COLO829 (cell line): ENCODE measurements around the gene DEK.
"Not testable (repeated sequence)": the region's sequence is repeated elsewhere in the genome, so short reads cannot be mapped to it uniquely, and the experiment has no call there.

ENCODE experiments used
- DNase-seq: peaks from one replicate; pipeline ENCODE4 v3.0.0; 2012; ENCODE audit warnings: low spot score

DEK gene

DNA sequence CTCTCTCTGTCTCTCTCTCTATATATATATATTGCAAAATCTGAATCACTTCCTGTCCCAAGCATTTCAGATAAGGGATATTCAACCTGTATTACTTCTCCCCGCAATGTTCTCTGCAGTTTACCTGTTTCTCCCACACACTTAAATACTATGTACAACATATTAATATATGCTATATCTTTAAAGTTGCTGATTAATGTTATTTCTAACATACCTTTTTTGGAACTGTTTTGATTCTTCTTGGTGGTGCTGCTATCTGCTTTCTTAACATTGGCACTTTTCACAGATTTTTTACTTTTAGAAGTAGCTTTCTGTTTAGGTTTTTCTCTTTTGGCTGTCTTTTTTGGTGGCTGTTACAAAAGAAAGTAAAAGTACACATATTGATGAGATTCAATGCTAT lies 27.2 kb downstream of the DEK start:
- no peak for DNase-seq

DNA sequence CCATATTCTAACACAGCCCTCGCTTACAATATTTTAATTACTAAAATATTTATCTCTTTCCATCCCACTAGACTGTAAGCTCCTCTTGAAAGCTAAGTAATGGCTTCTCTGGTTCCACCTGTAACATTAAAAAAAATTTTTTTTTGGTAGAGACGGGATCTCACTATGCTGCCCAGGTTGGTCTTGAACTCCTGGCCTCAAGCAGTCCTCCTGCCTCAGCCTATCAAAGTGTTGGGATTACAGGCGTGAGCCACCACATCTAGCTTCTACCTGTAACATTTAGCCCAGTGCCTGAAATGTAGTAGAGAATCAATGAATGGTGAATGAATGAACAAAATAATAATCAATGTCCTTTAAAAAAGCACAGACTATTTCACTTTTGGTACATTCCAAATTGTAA lies 28.8 kb downstream of the DEK start:
- DNase-seq, result no peak

DNA sequence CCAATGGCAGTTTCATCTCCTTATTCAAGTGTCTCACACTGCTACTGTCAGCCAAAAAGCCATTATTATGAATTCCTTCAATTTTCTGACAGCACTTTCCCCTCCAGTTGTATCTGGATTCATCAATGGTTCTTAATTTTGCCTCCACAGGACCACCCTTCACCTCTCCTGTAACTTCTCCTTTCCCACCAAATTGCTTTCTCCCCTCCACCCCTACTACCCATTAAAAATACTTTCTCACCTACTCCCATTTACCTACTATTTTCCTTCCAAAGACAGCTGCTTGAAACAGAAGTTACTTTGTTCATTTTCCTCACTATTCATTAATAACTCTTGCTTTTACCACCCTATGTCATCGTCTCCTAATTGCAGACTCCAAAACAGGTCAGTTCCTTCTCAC lies 29.8 kb downstream of the DEK start:
- DNase-seq, result no peak

DNA sequence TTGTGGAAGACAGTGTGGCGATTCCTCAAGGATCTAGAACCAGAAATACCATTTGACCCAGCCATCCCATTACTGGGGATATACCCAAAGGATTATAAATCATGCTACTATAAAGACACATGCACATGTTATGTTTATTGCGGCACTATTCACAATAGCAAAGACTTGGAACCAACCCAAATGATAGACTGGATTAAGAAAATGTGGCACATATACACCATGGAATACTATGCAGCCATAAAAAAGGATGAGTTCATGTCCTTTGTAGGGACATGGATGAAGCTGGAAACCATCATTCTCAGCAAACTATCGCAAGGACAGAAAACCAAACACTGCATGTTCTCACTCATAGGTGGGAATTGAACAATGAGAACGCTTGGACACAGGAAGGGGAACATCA lies 30.6 kb downstream of the DEK start:
- not testable (repeated sequence) for DNase-seq

DNA sequence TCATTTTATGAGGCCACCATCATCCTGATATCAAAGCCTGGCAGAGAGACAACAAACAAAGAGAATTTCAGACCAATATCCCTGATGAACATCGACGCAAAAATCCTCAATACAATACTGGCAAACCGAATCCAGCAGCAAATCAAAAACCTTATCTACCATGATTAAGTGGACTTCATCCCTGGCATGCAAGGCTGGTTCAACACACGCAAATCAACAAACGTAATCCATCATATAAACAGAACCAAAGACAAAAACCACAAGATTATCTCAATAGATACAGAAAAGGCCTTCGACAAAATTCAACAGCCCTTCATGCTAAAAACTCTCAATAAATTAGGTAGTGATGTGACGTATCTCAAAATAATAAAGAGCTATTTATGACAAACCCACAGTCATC lies 32.5 kb downstream of the DEK start:
- DNase-seq, result not testable (repeated sequence)

DNA sequence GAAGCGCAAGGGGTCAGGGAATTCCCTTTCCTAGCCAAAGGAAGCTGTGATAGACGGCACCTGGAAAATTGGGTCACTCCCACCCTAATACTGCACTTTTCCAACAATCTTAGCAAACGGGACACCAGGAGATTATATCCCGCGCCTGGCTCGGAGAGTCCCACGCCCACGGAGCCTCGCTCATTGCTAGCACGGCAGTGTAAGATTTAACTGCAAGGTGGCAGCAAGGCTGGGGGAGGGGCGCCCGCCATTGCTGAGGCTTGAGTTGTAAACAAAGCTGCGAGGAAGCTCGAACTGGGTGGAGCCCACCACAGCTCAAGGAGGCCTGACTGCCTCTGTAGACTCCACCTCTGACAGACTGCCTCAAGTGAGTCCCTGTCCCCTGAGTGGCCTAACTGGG lies 35.7 kb downstream of the DEK start:
- DNase-seq, result not testable (repeated sequence)

DNA sequence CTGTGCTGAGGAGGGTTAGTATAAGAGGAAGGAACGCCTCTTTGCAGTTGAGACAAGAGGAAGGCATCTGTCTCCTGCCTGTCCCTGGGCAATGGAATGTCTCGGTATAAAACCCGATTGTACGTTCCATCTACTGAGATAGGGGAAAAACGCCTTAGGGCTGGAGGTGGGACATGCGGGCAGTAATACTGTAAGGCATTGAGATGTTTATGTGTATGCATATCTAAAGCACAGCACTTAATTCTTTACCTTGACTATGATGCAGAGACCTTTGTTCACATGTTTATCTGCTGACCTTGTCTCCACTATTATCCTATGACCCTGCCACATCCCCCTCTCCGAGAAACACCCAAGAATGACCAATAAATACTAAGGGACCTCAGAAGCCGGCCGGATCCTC lies 37.2 kb downstream of the DEK start:
- DNase-seq, result not testable (repeated sequence)

DNA sequence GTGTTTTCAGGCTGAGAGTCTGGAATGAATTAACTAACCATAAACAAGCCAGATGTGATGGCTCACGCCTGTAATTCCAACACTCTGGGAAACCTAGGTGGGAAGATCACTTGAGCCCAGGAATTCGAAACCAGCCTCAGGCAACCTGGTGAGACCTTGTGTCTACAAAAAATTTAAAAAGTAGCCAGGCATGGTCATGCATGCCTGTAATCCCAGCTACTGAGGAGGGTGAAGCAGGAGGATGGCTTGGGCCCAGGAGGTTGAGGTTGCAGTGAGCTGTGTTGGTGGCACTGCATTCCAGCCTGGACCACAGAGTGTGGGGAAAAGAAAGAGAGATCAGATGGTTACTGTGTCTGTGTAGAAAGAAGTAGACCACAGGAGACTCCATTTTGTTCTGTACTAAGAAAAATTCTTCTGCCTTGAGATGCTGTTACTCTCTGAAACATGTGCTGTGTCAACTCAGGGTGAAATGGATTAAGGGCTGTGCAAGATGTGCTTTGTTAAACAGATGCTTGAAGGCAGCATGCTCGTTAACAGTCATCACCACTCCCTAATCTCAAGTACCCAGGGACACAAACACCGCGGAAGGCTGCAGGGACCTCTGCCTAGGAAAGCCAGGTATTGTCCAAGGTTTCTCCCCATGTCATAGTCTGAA lies 37.8 kb downstream of the DEK start:
- not testable (repeated sequence) for DNase-seq

DNA sequence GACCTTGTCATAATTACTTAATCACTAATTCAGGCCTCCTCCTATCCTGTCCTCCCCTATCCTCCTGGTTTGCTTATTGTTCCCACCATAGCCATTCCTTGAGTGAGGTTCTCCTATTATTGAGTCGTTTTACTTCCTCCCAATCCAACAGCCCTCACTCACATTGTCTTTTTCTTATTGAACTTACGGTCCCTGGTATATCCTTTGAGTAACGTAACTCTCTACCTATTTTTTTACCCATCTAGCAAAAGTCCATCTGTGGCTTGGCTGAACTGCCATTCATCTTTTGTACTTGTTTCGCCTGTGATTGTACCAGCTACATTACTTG lies 43.1 kb downstream of the DEK start:
- no peak for DNase-seq

DNA sequence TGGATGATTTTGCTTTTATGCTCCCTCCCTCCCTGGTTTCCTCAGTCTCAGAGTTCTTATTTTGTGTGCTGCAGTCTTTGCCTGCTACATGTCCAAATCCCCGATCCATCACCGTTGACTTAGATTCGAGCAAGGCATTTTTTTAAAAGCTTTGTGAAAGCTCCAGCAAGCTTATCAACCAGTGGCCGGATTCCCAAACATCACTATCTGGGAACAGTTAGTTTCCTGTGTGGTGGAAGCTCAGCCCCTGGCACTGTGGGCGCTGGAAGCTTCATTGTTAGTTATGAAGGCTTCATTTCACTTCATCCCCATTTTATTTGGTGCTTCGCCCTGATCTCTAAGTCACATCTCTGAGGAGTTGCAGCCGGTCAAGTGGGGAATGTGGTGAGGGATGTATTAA lies 44.7 kb downstream of the DEK start:
- no peak for DNase-seq

DNA sequence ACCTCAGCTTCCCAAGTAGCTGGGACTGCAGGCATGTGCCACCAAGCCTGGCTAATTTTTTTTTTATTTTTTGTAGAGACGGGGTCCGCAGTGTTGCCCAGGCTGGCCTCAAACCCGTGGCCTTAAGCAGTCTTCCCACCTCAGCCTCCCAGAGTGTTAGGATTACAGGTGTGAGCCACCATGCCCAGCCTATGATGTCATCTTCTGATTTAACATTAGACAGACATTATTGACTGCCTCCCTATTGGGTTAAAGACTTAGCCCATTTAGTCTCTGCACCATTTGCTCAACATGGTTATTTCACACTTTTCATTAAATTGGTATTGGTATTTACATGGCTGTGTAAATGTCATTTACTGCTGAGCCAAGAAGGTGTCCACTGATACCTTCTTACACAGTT lies 46.1 kb downstream of the DEK start:
- DNase-seq, result no peak

DNA sequence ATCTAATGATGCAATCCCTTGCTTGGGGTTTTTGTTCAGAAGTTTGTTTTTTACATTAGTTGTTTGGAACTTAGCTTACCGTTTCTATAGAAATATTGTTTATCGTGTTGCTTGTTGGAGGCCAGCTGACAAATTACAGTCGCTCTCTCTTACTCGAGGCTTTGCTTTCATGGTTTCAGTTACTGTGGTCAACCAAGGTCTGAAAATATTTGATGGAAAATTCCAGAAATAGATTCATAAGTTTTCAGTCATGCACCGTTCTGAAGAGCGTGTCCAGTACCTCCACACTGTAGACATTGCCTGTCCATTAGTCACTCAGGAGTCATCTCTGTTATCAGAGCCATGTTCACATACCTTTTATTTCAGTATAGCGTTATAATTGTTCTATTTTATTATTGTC lies 47.9 kb downstream of the DEK start:
- no peak for DNase-seq

DNA sequence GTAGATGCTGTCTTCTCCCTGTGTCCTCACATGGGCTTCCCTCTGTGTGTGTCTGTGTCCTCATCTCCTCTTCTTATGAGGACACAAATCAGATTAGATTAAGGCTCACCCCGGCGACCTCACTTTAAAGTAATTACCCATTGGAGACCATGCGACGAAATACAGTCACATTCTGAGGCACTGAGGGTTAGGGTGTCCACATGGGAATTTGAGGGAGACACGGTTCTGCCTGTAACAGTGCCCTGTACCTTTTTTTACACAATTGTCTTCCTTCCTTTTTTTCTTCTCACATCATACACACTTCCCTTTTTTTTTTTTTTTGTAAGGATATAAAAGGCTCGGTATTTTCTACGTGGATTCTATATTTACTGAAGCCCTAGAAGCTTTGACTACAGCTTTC lies 48.9 kb downstream of the DEK start:
- DNase-seq, result no peak

DNA sequence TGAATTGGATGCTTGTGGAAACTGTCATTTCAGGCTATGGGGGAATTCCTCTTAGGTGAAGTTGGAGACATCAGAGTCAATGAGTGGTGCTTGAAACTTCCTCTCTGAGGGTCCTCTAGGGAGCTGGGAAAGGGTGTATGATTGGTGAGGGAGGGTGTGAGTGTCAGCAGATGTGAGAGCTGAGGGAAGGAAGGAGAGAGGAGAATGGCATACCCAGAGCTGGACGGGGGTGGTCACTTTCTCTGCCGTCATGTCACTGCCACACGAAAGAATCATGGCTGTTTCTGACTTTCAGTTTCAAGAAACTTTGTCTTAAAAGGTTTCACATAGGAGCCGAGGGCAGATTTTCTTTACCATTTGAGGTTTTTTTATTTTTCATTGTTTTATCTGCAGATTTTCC lies 50.3 kb downstream of the DEK start:
- DNase-seq, result no peak

DNA sequence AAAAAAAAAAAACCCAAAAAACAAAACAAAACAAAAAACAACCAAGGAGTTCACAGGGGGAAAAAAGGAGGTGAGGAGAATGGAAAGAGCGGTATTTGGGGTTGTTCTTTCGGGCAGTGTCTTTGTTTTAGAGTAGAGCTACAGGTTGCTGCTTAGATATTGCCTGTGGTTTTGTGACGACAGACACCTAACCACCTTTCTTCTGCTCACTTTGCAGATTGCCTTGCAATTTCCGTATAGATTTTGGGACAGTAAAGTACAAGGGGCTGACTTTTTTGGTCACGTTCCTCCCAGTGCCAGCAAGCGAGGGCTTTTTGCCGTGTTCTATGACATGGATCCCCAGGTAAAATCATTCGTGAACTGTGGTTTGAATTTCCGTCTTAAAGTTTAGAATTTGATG lies 50.9 kb downstream of the DEK start:
- DNase-seq, result no peak

DNA sequence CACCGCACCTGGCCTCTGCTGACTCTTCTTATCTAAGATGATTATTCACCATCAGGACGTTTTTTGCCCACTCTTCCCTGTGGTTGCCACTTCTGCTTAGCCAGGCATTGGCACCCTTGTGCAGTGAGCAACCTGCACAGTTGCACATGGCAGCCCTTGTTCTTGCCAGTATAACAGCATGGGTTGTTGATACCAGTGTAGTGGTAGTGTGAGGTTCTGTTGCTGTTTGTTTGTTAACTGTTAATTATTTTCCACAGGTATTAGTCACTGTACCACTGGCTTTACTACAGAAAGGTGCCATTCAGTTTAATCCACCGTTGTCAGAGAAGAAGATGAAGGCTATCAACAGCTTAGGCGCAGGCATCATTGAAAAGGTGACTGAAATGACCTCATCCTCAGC lies 52.1 kb downstream of the DEK start:
- no peak for DNase-seq

DNA sequence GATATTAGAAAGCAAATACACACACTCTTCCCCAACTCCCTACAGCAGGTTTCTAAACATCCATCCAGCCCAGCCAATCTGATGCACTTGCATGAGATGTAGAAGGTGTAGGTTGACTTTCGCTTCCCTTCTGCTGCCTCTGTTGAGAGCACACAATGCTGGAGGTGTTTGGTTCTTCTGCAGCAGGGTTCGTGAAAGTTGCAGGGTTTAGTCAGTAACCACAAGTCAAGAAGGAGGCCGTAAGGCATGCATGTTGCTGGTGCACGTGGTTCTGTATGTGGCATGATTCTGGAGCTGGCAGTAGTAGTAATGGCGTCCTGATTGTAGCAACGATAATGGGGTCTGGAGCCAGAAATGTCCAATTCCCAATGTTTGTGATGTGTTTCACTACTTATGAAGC lies 53.0 kb downstream of the DEK start:
- no peak for DNase-seq

DNA sequence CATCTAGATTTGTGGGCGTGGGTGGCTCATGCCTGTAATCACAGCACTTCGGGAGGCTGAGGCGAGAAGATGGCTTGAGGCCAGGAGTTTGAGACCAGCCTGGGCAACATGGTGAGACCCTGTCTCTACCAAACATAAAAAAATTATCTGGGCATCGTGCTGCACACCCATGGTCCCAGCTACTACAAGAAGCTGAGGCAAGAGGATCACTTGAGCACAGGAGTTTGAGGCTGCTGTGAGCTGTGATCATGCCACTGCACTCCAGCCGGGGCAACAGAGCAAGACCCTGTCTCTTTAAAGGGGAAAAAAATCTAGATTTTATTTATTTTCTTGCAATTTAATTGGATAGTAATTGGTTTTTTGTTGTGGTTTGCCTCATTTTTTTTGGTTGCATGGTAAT lies 53.6 kb downstream of the DEK start:
- no peak for DNase-seq

DNA sequence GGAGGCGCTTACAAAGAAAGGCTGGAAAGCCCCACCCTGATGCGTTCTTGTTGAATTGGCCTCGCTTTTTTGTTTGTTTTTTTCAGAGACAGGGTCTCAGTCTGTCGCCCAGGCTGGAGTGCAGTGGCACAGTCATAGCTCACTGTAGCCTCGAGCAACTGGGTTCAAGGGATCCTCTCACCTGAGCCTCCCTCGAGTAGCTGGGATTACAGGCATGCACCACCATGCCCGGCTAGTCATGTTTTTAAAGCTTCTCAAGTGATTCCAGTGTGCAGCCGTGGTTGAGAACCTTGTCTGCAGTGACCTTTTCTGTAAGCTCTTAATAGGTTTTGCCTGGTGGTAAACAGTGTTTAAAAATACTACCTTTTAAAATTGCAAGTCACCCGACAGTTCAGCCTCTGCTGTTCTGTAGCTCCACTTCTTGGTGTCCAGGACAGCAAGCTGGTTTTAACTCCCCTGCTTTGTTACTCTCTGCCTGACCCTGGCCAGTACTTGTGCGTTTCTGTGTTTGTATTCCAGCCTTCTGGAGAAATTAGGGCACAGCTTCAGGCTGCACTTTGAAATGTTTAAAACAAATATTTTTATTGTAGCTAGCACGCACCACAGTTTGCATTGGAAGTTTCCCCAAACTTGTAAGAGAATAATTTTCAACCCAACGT lies 54.7 kb downstream of the DEK start:
- DNase-seq, result no peak

DNA sequence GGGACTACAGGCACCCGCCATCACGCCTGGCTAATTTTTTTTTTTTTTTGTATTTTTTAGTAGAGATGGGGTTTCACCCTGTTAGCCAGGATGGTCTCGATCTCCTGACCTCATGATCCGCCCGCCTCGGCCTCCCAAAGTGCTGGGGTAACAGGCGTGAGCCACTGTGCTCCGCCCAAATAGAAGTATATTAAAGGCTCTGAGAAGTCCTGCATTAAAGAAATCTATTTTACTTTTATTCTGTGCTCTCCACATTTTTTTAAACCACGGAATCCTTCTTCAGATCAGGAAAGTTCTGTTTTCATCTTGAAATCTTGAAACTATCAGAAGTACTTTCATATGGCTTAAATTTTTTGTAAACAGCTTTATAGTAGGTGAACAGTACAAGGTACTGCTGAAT lies 55.6 kb downstream of the DEK start:
- not testable (repeated sequence) for DNase-seq

DNA sequence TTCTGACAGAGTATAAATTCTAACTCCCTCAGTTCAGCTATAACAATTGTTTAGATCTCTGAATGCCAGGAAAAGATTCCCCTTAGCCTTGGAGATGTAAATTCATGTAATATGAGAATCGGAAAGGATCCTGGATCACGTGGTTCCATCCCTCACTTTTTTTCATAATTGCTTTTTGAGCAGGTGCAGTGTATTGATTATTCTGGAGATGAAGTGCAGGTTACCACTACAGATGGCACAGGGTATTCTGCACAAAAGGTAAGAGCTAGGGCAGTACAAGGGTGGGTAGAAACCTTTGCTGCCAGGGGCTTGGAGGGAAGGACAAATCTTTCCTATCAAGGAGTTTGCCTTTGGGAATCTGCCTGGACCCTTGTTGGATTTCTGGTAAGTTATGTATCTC lies 56.4 kb downstream of the DEK start:
- DNase-seq, result no peak

DNA sequence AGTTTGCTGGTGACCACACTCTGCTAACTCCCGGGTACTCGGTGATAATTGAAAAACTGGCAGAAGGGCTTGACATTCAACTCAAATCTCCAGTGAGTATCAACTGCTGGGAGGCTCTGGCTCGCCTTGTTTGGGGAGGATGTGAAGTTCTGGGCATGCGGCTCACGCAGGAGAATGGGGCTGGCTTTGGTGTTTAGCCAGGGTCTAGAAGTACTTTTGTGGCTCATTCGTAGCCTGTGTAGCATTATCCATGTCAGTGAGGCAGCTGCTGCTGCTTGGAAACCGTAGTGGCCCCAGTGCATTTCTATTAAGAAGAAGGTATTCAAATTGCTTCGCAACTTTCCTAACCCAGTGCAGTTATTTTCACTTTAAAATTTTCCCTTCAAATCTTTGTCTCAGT lies 56.9 kb downstream of the DEK start:
- no peak for DNase-seq

DNA sequence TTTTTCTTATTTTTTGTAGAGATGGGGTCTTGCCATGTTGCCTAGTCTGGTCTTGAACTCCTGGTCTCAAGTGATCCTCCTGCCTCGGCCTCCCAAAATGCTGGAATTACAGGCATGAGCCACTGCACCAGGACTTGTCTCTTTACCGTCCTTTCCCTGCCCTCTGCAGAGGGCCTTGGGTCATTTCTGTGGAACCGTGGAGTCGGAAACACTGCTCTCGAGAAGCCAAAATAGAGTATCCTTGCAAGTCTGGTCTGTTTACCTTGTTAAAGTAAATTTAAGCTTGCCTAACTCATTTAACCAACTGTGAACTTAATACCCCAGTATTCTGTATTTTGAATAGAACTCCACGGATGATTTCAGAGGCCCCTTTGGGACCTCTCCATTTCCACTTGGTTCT lies 57.7 kb downstream of the DEK start:
- no peak for DNase-seq

DNA sequence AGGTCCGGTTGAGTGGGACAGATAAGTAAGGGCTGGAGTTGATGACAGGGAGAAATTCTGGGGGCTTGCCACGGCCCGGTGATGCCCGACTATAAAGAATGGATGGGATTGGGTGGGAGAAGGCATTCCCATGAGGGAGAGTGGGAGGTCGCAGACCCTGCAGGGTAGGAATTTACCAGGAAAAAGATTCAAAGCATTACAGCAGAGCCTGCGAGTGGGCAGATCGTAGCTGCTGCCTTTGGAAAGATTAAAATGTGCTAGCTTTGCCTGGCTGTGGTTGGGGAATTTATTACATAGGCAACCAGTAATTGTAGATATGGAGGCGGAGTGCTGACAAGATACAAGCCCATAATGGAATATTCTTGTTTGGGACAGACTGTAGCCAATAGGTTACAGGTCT lies 59.6 kb downstream of the DEK start:
- DNase-seq, result no peak

DNA sequence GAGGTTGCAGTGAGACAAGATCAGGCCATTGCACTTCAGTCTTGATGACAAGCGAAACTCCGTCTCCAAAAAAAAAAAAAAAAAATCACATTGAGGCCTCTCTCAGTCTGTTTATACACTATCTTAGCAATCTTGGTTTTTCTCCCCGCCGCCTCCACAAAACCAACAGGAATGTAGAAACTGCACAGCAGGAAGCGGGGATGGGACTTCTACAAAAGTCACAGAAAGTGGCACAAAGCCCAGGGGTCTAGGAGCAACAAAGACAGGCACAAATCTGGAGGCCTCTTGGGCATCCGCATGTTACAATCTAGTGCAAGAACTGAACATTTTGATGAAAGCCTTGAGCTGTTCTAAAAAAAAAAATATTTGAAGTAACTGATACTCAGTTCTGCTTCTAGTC lies 60.5 kb downstream of the DEK start:
- no peak for DNase-seq
